ENCODE measurements around the gene CFTR.

GRCh38 chr7:117470777-117471176, 9.0 kb upstream of the CFTR start:
- TF ChIP-seq CTCF (IDR thresholded peaks at IDR 0.05) (no peak), ETV6 (CRISPR knock-in tag; IDR thresholded peaks at IDR 0.05) (no peak), SP1 (CRISPR knock-in tag; conservative IDR thresholded peaks at IDR 0.05) (no peak)
- TF ChIP-seq, protein P1, sequence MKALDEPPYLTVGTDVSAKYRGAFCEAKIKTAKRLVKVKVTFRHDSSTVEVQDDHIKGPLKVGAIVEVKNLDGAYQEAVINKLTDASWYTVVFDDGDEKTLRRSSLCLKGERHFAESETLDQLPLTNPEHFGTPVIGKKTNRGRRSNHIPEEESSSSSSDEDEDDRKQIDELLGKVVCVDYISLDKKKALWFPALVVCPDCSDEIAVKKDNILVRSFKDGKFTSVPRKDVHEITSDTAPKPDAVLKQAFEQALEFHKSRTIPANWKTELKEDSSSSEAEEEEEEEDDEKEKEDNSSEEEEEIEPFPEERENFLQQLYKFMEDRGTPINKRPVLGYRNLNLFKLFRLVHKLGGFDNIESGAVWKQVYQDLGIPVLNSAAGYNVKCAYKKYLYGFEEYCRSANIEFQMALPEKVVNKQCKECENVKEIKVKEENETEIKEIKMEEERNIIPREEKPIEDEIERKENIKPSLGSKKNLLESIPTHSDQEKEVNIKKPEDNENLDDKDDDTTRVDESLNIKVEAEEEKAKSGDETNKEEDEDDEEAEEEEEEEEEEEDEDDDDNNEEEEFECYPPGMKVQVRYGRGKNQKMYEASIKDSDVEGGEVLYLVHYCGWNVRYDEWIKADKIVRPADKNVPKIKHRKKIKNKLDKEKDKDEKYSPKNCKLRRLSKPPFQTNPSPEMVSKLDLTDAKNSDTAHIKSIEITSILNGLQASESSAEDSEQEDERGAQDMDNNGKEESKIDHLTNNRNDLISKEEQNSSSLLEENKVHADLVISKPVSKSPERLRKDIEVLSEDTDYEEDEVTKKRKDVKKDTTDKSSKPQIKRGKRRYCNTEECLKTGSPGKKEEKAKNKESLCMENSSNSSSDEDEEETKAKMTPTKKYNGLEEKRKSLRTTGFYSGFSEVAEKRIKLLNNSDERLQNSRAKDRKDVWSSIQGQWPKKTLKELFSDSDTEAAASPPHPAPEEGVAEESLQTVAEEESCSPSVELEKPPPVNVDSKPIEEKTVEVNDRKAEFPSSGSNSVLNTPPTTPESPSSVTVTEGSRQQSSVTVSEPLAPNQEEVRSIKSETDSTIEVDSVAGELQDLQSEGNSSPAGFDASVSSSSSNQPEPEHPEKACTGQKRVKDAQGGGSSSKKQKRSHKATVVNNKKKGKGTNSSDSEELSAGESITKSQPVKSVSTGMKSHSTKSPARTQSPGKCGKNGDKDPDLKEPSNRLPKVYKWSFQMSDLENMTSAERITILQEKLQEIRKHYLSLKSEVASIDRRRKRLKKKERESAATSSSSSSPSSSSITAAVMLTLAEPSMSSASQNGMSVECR (CRISPR knock-in tag; IDR thresholded peaks at IDR 0.05; ENCODE audit: borderline replicate concordance): no peak
